K562 (cell line): Measurements from ENCODE around the gene IDS. TPM values are rescaled to one million over a fixed set of nuclear protein-coding genes. Genes with fewer than 3 reads are reported as not detected.

ENCODE experiments used
- ATAC-seq: fragments of 200-7000 bp; cut with Tn5 transposase; 3 replicates; pipeline ENCODE4 v1.9.1; 2020; ENCODE audit warnings: moderate library complexity
- BruUV-seq: library from RNA; stranded (reverse); fragments of 400-500 nt; replicated peaks from 2 replicates; lab custom pipeline; 2021; lab: Mats Ljungman, UMichigan
- CTCF ChIA-PET: fragments of 300-600 bp; formaldehyde crosslinking; extraction: SDS; loops from one replicate; lab custom pipeline; 2021; ENCODE audit warnings: low intra/inter-chr PET ratio; lab: Yijun Ruan, JAX
- POLR2A ChIA-PET: fragments of 300-600, 350-650 bp; sonication (Branson Sonifier 250); formaldehyde crosslinking; extraction: SDS; loops from one replicate; lab custom pipeline; 2021; ENCODE audit warnings: antibody characterized with exemption, inconsistent platforms; lab: Yijun Ruan, JAX
- DNase-seq, 4 experiments: peaks; one replicate each; pipeline versions ENCODE4 v3.0.0 to v3.0.0-alpha.2; 2011 to 2018; ENCODE audit warnings: low spot score in 3 of 4, mixed read lengths in 3 of 4; ENCODE audit errors: extremely low read depth in 1 of 4
- FAIRE-seq: peaks from 2 replicates; lab custom pipeline; 2011; peaks lifted over from hg19 to GRCh38; lab: Jason Lieb, UNC
- H2AFZ ChIP-seq: 2 replicates; pipeline ENCODE4 v1.6.0; 2011; ENCODE audit warnings: low read depth, low read length, control low read depth, inconsistent platforms
- H3K27ac ChIP-seq: fragments of 200-600 bp; 3 replicates; pipeline ENCODE4 v1.8.0; 2011; ENCODE audit warnings: low read depth, mild to moderate bottlenecking, control low read depth, inconsistent platforms, low read length, moderate library complexity, mixed read lengths; ENCODE audit errors: extremely low read depth
- H3K27me3 ChIP-seq, 2 experiments: fragments of 300-600 bp in 1 of 2; 2 replicates in 1 of 2; 3 replicates in 1 of 2; pipeline versions ENCODE4 v1.6.0 to v1.8.0; 2011; ENCODE audit warnings: inconsistent platforms in 2 of 2, low read length in 2 of 2, mild to moderate bottlenecking in 1 of 2, mixed read lengths in 1 of 2, moderate library complexity in 1 of 2; ENCODE audit not compliant: control insufficient read depth in 2 of 2, insufficient read depth in 2 of 2
- H3K36me3 ChIP-seq: fragments of 300-600 bp; 3 replicates; pipeline ENCODE4 v1.8.0; 2011; ENCODE audit warnings: mild to moderate bottlenecking, low read length, inconsistent platforms; ENCODE audit not compliant: control insufficient read depth, insufficient read depth
- H3K4me1 ChIP-seq, 2 experiments: fragments of 200-600 bp in 1 of 2; replicated peaks in 1 of 2; 2 replicates in 1 of 2; 3 replicates in 1 of 2; pipeline versions ENCODE4 v1.5.1 to v1.8.0; 2011; ENCODE audit warnings: inconsistent platforms in 2 of 2, low read length in 2 of 2, mild to moderate bottlenecking in 1 of 2, mixed read lengths in 1 of 2, moderate library complexity in 1 of 2; ENCODE audit not compliant: control insufficient read depth in 2 of 2, insufficient read depth in 2 of 2
- H3K4me2 ChIP-seq: 2 replicates; pipeline ENCODE4 v1.6.1; 2011; ENCODE audit warnings: low read length, control low read depth, inconsistent platforms, mixed read lengths; ENCODE audit not compliant: insufficient read depth
- H3K4me3 ChIP-seq: fragments of 200-600 bp; sonication (generic), shearing (Covaris generic); 2 replicates; pipeline ENCODE4 v1.5.1; 2016; ENCODE audit warnings: control low read depth, inconsistent platforms
- H3K79me2 ChIP-seq: fragments of 200-600 bp; 3 replicates; pipeline ENCODE4 v1.8.0; 2011; ENCODE audit warnings: low read length, inconsistent platforms; ENCODE audit not compliant: control insufficient read depth, insufficient read depth
- H3K9ac ChIP-seq, 2 experiments: 2 replicates each; pipeline versions ENCODE4 v1.6.0 to v1.6.1; 2011; ENCODE audit warnings: low read depth in 2 of 2, low read length in 2 of 2, control low read depth in 1 of 2, inconsistent platforms in 1 of 2, mild to moderate bottlenecking in 1 of 2, mixed read lengths in 1 of 2; ENCODE audit not compliant: insufficient read depth in 1 of 2
- H3K9me1 ChIP-seq: one replicate; pipeline ENCODE4 v1.6.0; 2011; ENCODE audit warnings: inconsistent platforms, mild to moderate bottlenecking, low read length, moderate library complexity; ENCODE audit not compliant: control insufficient read depth, insufficient read depth
- H3K9me3 ChIP-seq: replicated peaks from 2 replicates; pipeline ENCODE4 v1.5.1; 2011; ENCODE audit warnings: low read depth, low read length, inconsistent platforms; ENCODE audit not compliant: control insufficient read depth, insufficient read depth
- H4K20me1 ChIP-seq: replicated peaks from 2 replicates; pipeline ENCODE4 v1.6.1; 2011; ENCODE audit warnings: low read length, inconsistent platforms, mixed read lengths; ENCODE audit not compliant: control insufficient read depth, insufficient read depth
- CEBPG ChIP-seq, 3 experiments: fragments of 200-800 bp in 1 of 3; sonication (Bioruptor generic) in 1 of 3; sonication (generic) in 1 of 3; formaldehyde crosslinking in 1 of 3; IDR thresholded peaks in 2 of 3; conservative IDR thresholded peaks in 1 of 3; 2 replicates each; pipeline versions ENCODE4 v1.6.1 to v1.8.0; 2016 to 2022; ENCODE audit warnings: missing compliant biosample characterization in 2 of 3, missing genetic modification characterization in 2 of 3, mild to moderate bottlenecking in 1 of 3, missing genetic modification reagents in 1 of 3
- HEY1 ChIP-seq: fragments of 250-450 bp; sonication (Bioruptor Pico); IDR thresholded peaks from 2 replicates; pipeline ENCODE4 v1.5.0; 2020; ENCODE audit warnings: mild to moderate bottlenecking, moderate library complexity, borderline replicate concordance
- JUN ChIP-seq, 2 experiments: sonication (generic) in 1 of 2; formaldehyde crosslinking in 1 of 2; IDR thresholded peaks; 2 replicates each; pipeline versions ENCODE4 v1.6.1 to v1.8.0; 2012 to 2022; ENCODE audit warnings: borderline replicate concordance in 2 of 2, mild to moderate bottlenecking in 2 of 2, improper control_type of control experiment in 1 of 2, low read depth in 1 of 2, low read length in 1 of 2, missing genetic modification reagents in 1 of 2
- KLF10 ChIP-seq: fragments of 250-450 bp; sonication (Bioruptor Pico); IDR thresholded peaks from 2 replicates; pipeline ENCODE4 v1.6.1; 2021; ENCODE audit warnings: matching md5 sums
- MEF2D ChIP-seq: conservative IDR thresholded peaks from 2 replicates; pipeline ENCODE4 v1.6.1; 2016; ENCODE audit warnings: low read depth, missing genetic modification characterization, missing compliant biosample characterization
- MEIS2 ChIP-seq: fragments of 450-650 bp; IDR thresholded peaks from 2 replicates; pipeline ENCODE4 v1.6.1; 2014; ENCODE audit warnings: mild to moderate bottlenecking; ENCODE audit not compliant: partially characterized antibody
- PML ChIP-seq: IDR thresholded peaks from 2 replicates; pipeline ENCODE4 v1.6.1; 2012; ENCODE audit warnings: low read length, inconsistent platforms
- RAD21 ChIP-seq, 2 experiments: fragments of 250-450 bp in 1 of 2; fragments of 450-650 bp in 1 of 2; sonication (Bioruptor Pico) in 1 of 2; formaldehyde crosslinking in 1 of 2; IDR thresholded peaks in 1 of 2; conservative IDR thresholded peaks in 1 of 2; 2 replicates each; pipeline versions ENCODE4 v1.4.0 to v1.8.0; 2020 to 2022; ENCODE audit warnings: mild to moderate bottlenecking in 2 of 2, moderate library complexity in 1 of 2
- REST ChIP-seq, 2 experiments: fragments of 450-650 bp; formaldehyde crosslinking in 1 of 2; IDR thresholded peaks; 2 replicates each; pipeline versions ENCODE4 v1.4.0 to v1.6.1; 2014 to 2020; ENCODE audit warnings: mild to moderate bottlenecking in 2 of 2, borderline replicate concordance in 1 of 2, low read depth in 1 of 2
- SIN3A ChIP-seq, 2 experiments: fragments of 150-350 bp in 1 of 2; IDR thresholded peaks; 2 replicates each; pipeline ENCODE4 v1.6.1; 2011 to 2016; ENCODE audit warnings: borderline replicate concordance in 2 of 2, low read depth in 2 of 2, low read length in 2 of 2, mild to moderate bottlenecking in 2 of 2, moderate library complexity in 2 of 2; ENCODE audit not compliant: control insufficient read depth in 1 of 2
- SPI1 ChIP-seq: IDR thresholded peaks from 2 replicates; pipeline ENCODE4 v1.6.1; 2011; ENCODE audit warnings: low read depth, low read length, control low read depth, borderline replicate concordance
- SRSF9 ChIP-seq: fragments of 200-400 bp; formaldehyde crosslinking; IDR thresholded peaks from 2 replicates; pipeline ENCODE4 v1.6.1; 2017; ENCODE audit warnings: low read depth, low read length, borderline replicate concordance
- WGBS: fragments of 100-300 bp; shearing (Covaris generic); methylation state at CpG from one replicate; pipeline ENCODE4 v1.1.6; 2016; ENCODE audit warnings: low coverage, mixed read lengths; ENCODE audit not compliant: insufficient coverage; ENCODE audit errors: missing lambda C conversion rate; 5-methylcytosine and 5-hydroxymethylcytosine counted together
- in situ Hi-C: fragments of 300-500 bp; cut with MboI; formaldehyde crosslinking; loops from 4 replicates; pipeline ENCODE4 v1.15.0; 2018; ENCODE audit warnings: inconsistent platforms, mixed read lengths
- intact Hi-C: fragments of 100-400 bp; cut with micrococcal nuclease; formaldehyde crosslinking; loops from 2 replicates; pipeline ENCODE4 v1.14.2; 2022
- polyA plus RNA-seq, 8 experiments: library from polyadenylated mRNA; depleted of rRNA in 4 of 8; stranded (reverse) in 5 of 8; unstranded in 3 of 8; fragments of >200 nt; fragmentation: Nextera tagmentation in 2 of 8; fragmentation: Illumina TruSeq in 1 of 8; extraction: Ambion mirVana in 2 of 8; extraction: Trizol in 1 of 8; gene quantifications; 2 replicates each; pipeline versions ENCODE4 v1.2.1 to v1.2.3, GENCODE V29; 2011 to 2014; ENCODE audit warnings: inconsistent platforms in 1 of 8, missing spikeins in 1 of 8
- total RNA-seq, 7 experiments: library from RNA; depleted of rRNA in 6 of 7; stranded (reverse); fragments of >200 nt in 6 of 7; fragmentation: Illumina TruSeq in 2 of 7; extraction: Trizol in 2 of 7; gene quantifications; 2 replicates each; pipeline versions ENCODE4 v1.2.1 to v1.2.3, GENCODE V29; 2011 to 2021; ENCODE audit warnings: low replicate concordance in 1 of 7

IDS gene
- total and polyA plus RNA-seq, 9 of the 15 experiments (the other 6 are each of a cell fraction or from before 2014, with no cell fraction given), result 2.0 to 18.6 (median 8.6) TPM

GRCh38 chrX:149510386-149510785 lies 5.3 kb upstream of the IDS start:
- peak; percentile 72 for ATAC-seq
- peaks cover 4% of the 10 kb centered on the region for H3K9me1 ChIP-seq
- 8% methylated on average over 4 of the region's 4 CpGs for WGBS
- H3K36me3 ChIP-seq, result no peaks in the 10 kb centered on the region
- in situ Hi-C loops (loop anchor here (10.0 to 25.0 kb wide), 2 partner anchors 64 to 127 kb away; partner anchors contain the start of gene TMEM185A), intact Hi-C loops (loop anchor here (10.0 kb wide), 1 partner anchor 134 kb away; no protein-coding TSS in a partner anchor)
- H3K9me3 ChIP-seq, result no peaks in the 10 kb centered on the region
- H3K79me2 ChIP-seq, result no peaks in the 10 kb centered on the region
- peaks cover 0 to 7% of the 10 kb centered on the region in 2 experiments; a peak in 3 of 5 replicates for H3K27me3 ChIP-seq
- H3K4me2 ChIP-seq, result no peak overlapping the region
- peak in 2 of 4 experiments; percentile 14 to 26 for DNase-seq
- no peaks in the 10 kb centered on the region; the same call in 1 of the 2 replicates for H4K20me1 ChIP-seq
- ChIA-PET POLR2A (interaction anchor here (0.6 kb wide), 1 partner anchor 326 kb away, joined by 3 read pairs; no protein-coding TSS in a partner anchor), CTCF (no interaction called here)
- no peak overlapping the region for H3K27ac ChIP-seq
- FAIRE-seq, result no peak
- H3K4me1 ChIP-seq, result peaks cover under 1 to 20% of the 10 kb centered on the region in 2 experiments; a peak in 4 of 5 replicates
- H2AFZ ChIP-seq, result peak overlapping the region; percentile 3; the same call in 1 of the 2 replicates
- BruUV-seq, result no TSS peak
- H3K9ac ChIP-seq, result no peak overlapping the region
- H3K4me3 ChIP-seq, result no peak overlapping the region
- TF ChIP-seq PML (no peak), CEBPG (CRISPR knock-in tag; IDR thresholded peaks at IDR 0.05) (no peak), CEBPG (tag; conservative IDR thresholded peaks at IDR 0.05 in 1 of 2, IDR thresholded peaks at IDR 0.05 in 1 of 2) (peak; percentile 42 to 58), SPI1 (peak; percentile 39; the same call in 1 of the 2 replicates), MEF2D (tag) (no peak), RAD21 (CRISPR knock-in tag; conservative IDR thresholded peaks at IDR 0.05 in 1 of 2, IDR thresholded peaks at IDR 0.05 in 1 of 2) (peak; percentile 47 to 54), MEIS2 (peak; percentile 85), KLF10 (CRISPR knock-in tag) (no peak), SRSF9 (no peak), REST (IDR thresholded peaks at IDR 0.05; ENCODE audit: borderline replicate concordance) (peak; percentile 17; the same call in 1 of the 2 replicates), REST (CRISPR knock-in tag; IDR thresholded peaks at IDR 0.05; ENCODE audit: low read depth) (no peak), JUN (IDR thresholded peaks at IDR 0.05; ENCODE audit: borderline replicate concordance, low read depth, low read length) (no peak), JUN (CRISPR knock-in tag; IDR thresholded peaks at IDR 0.05; ENCODE audit: borderline replicate concordance) (no peak), HEY1 (CRISPR knock-in tag) (no peak), SIN3A (IDR thresholded peaks at IDR 0.05; ENCODE audit: borderline replicate concordance in 2 of 2, control insufficient read depth in 1 of 2, low read depth in 2 of 2, low read length in 2 of 2) (no peak)
